GM12873 (cell line): Measurements from ENCODE around the gene CERS4.

Source experiments
- CTCF ChIP-seq: IDR thresholded peaks from 2 replicates; pipeline ENCODE4 v1.5.1; 2012; ENCODE audit warnings: low read depth, mild to moderate bottlenecking, moderate library complexity, low read length, control low read depth; ENCODE audit not compliant: insufficient read depth; ENCODE audit errors: missing control alignments

The CERS4 gene

GRCh38 chr19:8231073-8231604, 22.0 kb downstream of the CERS4 start:
- no peak for TF ChIP-seq CTCF

- no peak for TF ChIP-seq CTCF
These were observed 24.2 kb downstream of the CERS4 start for GRCh38 chr19:8233370-8233769.

GRCh38 chr19:8237026-8237425, 27.9 kb downstream of the CERS4 start:
- no peak for TF ChIP-seq CTCF

- TF ChIP-seq CTCF, result no peak
These were observed 29.1 kb downstream of the CERS4 start for GRCh38 chr19:8238251-8238650.

GRCh38 chr19:8239528-8240273, 30.5 kb downstream of the CERS4 start:
- no peak for TF ChIP-seq CTCF

- no peak for TF ChIP-seq CTCF
These were observed 31.4 kb downstream of the CERS4 start for GRCh38 chr19:8240274-8241229.

GRCh38 chr19:8241646-8242045, 32.5 kb downstream of the CERS4 start:
- no peak for TF ChIP-seq CTCF
